Fibroblast of lung (primary cell): ENCODE data around the gene DGCR8. TPM values are rescaled to one million over a fixed set of nuclear protein-coding genes. Genes with fewer than 3 reads are reported as not detected.

Experiments used
- DNase-seq, 2 donors: peaks; one replicate each; pipeline versions ENCODE4 v3.0.0 to v3.0.0-alpha.2; 2010; ENCODE audit warnings: low read depth in 2 of 2
- H2AFZ ChIP-seq: 2 replicates; pipeline ENCODE4 v1.5.1; 2012; ENCODE audit warnings: low read length, control low read depth, inconsistent platforms
- H3K27ac ChIP-seq: 2 replicates; pipeline ENCODE4 v1.5.1; 2011; ENCODE audit warnings: low read length, control low read depth; ENCODE audit not compliant: insufficient read depth
- H3K27me3 ChIP-seq: 2 replicates; pipeline ENCODE4 v1.5.1; 2011; ENCODE audit warnings: mild to moderate bottlenecking, low read length; ENCODE audit not compliant: control insufficient read depth, insufficient read depth
- H3K36me3 ChIP-seq: 2 replicates; pipeline ENCODE4 v1.5.1; 2011; ENCODE audit warnings: low read length; ENCODE audit not compliant: control insufficient read depth, insufficient read depth
- H3K4me1 ChIP-seq: 2 replicates; pipeline ENCODE4 v1.5.1; 2011; ENCODE audit warnings: low read length; ENCODE audit not compliant: control insufficient read depth, insufficient read depth; ENCODE audit errors: extremely low read depth
- H3K4me2 ChIP-seq: 2 replicates; pipeline ENCODE4 v1.5.1; 2011; ENCODE audit warnings: low read length, control low read depth; ENCODE audit not compliant: insufficient read depth; ENCODE audit errors: extremely low read depth
- H3K4me3 ChIP-seq, 4 experiments: fragments of 200-600 bp in 1 of 4; sonication (generic) in 1 of 4; replicated peaks in 1 of 4; 2 replicates each; pipeline ENCODE4 v1.5.1; 2011 to 2016; ENCODE audit warnings: low read length in 4 of 4, low read depth in 3 of 4, mild to moderate bottlenecking in 3 of 4, control low read depth in 2 of 4, inconsistent platforms in 1 of 4, mixed read lengths in 1 of 4; ENCODE audit not compliant: insufficient read depth in 1 of 4; ENCODE audit errors: control extremely low read depth in 1 of 4
- H3K79me2 ChIP-seq: 2 replicates; pipeline ENCODE4 v1.5.1; 2012; ENCODE audit warnings: mild to moderate bottlenecking, low read length, inconsistent platforms; ENCODE audit not compliant: control insufficient read depth, insufficient read depth
- H3K9ac ChIP-seq: 2 replicates; pipeline ENCODE4 v1.5.1; 2011; ENCODE audit warnings: mild to moderate bottlenecking, low read length, control low read depth; ENCODE audit not compliant: insufficient read depth
- H3K9me3 ChIP-seq: 2 replicates; pipeline ENCODE4 v1.5.1; 2012; ENCODE audit warnings: low read depth, low read length; ENCODE audit not compliant: control insufficient read depth, insufficient read depth
- H4K20me1 ChIP-seq: 2 replicates; pipeline ENCODE4 v1.5.1; 2011; ENCODE audit warnings: low read length; ENCODE audit not compliant: control insufficient read depth, insufficient read depth; ENCODE audit errors: extremely low read depth
- CTCF ChIP-seq, 2 donors: IDR thresholded peaks in 1 of 2; conservative IDR thresholded peaks in 1 of 2; 1 replicate in 1 of 2; 2 replicates in 1 of 2; pipeline ENCODE4 v1.5.1; 2011 to 2012; ENCODE audit warnings: low read length in 2 of 2, control low read depth in 1 of 2, inconsistent platforms in 1 of 2, low read depth in 1 of 2, mild to moderate bottlenecking in 1 of 2
- EZH2 ChIP-seq: IDR thresholded peaks from 2 replicates; pipeline ENCODE4 v1.5.1; 2012; ENCODE audit warnings: low read length, control low read depth, mild to moderate bottlenecking; ENCODE audit errors: missing control alignments
- polyA plus RNA-seq, 2 donors: library from polyadenylated mRNA; depleted of rRNA in 1 of 2; stranded (reverse) in 1 of 2; unstranded in 1 of 2; fragments of >200 nt; gene quantifications; 2 replicates each; pipeline ENCODE4 v1.2.1, GENCODE V29; 2011 to 2012; ENCODE audit warnings: missing spikeins in 1 of 2
- total RNA-seq: library from RNA; depleted of rRNA; stranded (reverse); fragments of >200 nt; gene quantifications from 2 replicates; pipeline ENCODE4 v1.2.1, GENCODE V29; 2014

The DGCR8 gene
- total and polyA plus RNA-seq, 2 donors (not counting 1 experiment from before 2014, with no cell fraction given): 18.8 to 21.3 TPM

- H3K27me3 ChIP-seq: no peaks in the 10 kb centered on the region
- H4K20me1 ChIP-seq: no peaks in the 10 kb centered on the region
- DNase-seq: no peak
- no peak overlapping the region for H3K9ac ChIP-seq
- peaks cover 39% of the 10 kb centered on the region for H3K36me3 ChIP-seq
- no peak overlapping the region for H3K4me2 ChIP-seq
- no peak overlapping the region for H3K4me3 ChIP-seq
- H3K27ac ChIP-seq: no peak overlapping the region
- no peak overlapping the region for H2AFZ ChIP-seq
- H3K9me3 ChIP-seq: no peaks in the 10 kb centered on the region
- TF ChIP-seq CTCF (conservative IDR thresholded peaks at IDR 0.05 in 1 of 2, IDR thresholded peaks at IDR 0.05 in 1 of 2; ENCODE audit: low read depth in 1 of 2, low read length in 2 of 2): no peak
- TF ChIP-seq EZH2: no peak
- H3K4me1 ChIP-seq: peaks cover 4% of the 10 kb centered on the region
- peaks cover 69% of the 10 kb centered on the region for H3K79me2 ChIP-seq
Observed at GRCh38 chr22:20087319-20088262, 7.5 kb downstream of the DGCR8 start.

- H3K4me1 ChIP-seq: no peaks in the 10 kb centered on the region
- TF ChIP-seq EZH2 (no peak), CTCF (conservative IDR thresholded peaks at IDR 0.05 in 1 of 2, IDR thresholded peaks at IDR 0.05 in 1 of 2; ENCODE audit: low read depth in 1 of 2, low read length in 2 of 2) (no peak)
- no peak overlapping the region for H3K4me3 ChIP-seq
- H3K36me3 ChIP-seq: peaks cover 38% of the 10 kb centered on the region
- no peaks in the 10 kb centered on the region for H3K27me3 ChIP-seq
- H4K20me1 ChIP-seq: no peaks in the 10 kb centered on the region
- H2AFZ ChIP-seq: no peak overlapping the region
- no peak overlapping the region for H3K27ac ChIP-seq
- H3K79me2 ChIP-seq: peaks cover 62% of the 10 kb centered on the region
- no peak overlapping the region for H3K9ac ChIP-seq
- no peak for DNase-seq
- no peaks in the 10 kb centered on the region for H3K9me3 ChIP-seq
- H3K4me2 ChIP-seq: no peak overlapping the region
Observed at GRCh38 chr22:20088263-20088648, 8.2 kb downstream of the DGCR8 start.

GRCh38 chr22:20089226-20089976 lies 9.4 kb downstream of the DGCR8 start:
- Histone ChIP-seq H3K27ac (no peak overlapping the region), H3K79me2 (peaks cover 53% of the 10 kb centered on the region), H3K27me3 (no peaks in the 10 kb centered on the region), H3K9ac (no peak overlapping the region), H3K4me2 (no peak overlapping the region), H3K36me3 (peaks cover 45% of the 10 kb centered on the region), H3K4me1 (no peaks in the 10 kb centered on the region), H4K20me1 (no peaks in the 10 kb centered on the region), H2AFZ (no peak overlapping the region), H3K4me3 (no peak overlapping the region), H3K9me3 (no peaks in the 10 kb centered on the region)
- DNase-seq: no peak
- TF ChIP-seq CTCF (conservative IDR thresholded peaks at IDR 0.05 in 1 of 2, IDR thresholded peaks at IDR 0.05 in 1 of 2; ENCODE audit: low read depth in 1 of 2, low read length in 2 of 2) (no peak), EZH2 (no peak)
